PFSK-1 (cell line): ENCODE measurements around the gene DRD4.

Source experiments
- POLR2AphosphoS5 ChIP-seq: IDR thresholded peaks from 2 replicates; pipeline ENCODE4 v1.6.1; 2012; ENCODE audit warnings: low read depth, mild to moderate bottlenecking, control low read depth, low read length, moderate library complexity
- TAF1 ChIP-seq: IDR thresholded peaks from 2 replicates; pipeline ENCODE4 v1.6.1; 2012; ENCODE audit warnings: low read length, control low read depth, borderline replicate concordance; ENCODE audit not compliant: insufficient read depth
- TF ChIP-seq, protein P1 (sequence below), 2 experiments: IDR thresholded peaks; 2 replicates each; pipeline versions ENCODE4 v1.6.1 to v1.8.0; 2011 to 2012; ENCODE audit warnings: low read depth in 2 of 2, low read length in 2 of 2, control low read depth in 1 of 2, inconsistent platforms in 1 of 2, mild to moderate bottlenecking in 1 of 2, moderate library complexity in 1 of 2; ENCODE audit not compliant: insufficient read depth in 1 of 2

DNA sequence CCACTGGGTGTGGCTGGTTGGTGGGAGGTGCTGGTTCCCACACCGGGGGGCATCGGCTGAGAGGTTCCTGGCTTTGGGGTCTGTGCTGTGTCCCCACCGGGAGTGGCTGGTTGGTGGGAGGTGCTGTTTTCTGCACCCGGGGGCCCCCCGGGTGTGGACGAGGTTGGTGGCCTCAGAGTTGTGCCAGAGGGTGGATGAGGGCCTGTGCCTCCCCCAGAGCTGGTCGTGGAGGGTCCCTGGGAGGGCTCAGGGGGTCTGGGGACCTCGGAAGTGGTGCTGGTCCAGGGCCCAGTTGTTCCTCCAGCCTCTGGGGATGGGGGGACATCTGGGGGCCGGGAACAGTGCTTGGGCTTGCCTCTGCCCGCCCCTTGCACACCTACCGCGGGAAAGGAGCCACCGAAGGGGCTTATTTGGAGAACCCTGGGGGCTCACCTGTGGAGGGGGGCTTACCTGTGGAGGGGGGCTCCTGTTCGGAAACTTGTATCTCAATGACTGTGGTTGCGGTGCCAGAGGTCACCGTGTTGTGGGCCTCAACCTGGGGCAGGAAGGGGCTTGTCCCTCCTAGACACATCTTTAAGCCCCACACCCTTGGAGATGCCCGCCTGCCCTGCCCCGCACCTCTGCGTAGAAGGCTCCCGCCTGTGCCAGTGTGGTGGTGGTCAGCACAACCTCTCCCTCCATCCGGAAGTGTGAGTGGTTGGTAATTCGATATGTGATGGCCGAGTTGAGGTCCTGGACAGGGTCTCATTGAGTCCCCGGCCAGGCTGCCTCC, 18.0 kb upstream of the DRD4 start:
- TF ChIP-seq POLR2AphosphoS5 (no peak), TAF1 (no peak)
- TF ChIP-seq, protein P1, sequence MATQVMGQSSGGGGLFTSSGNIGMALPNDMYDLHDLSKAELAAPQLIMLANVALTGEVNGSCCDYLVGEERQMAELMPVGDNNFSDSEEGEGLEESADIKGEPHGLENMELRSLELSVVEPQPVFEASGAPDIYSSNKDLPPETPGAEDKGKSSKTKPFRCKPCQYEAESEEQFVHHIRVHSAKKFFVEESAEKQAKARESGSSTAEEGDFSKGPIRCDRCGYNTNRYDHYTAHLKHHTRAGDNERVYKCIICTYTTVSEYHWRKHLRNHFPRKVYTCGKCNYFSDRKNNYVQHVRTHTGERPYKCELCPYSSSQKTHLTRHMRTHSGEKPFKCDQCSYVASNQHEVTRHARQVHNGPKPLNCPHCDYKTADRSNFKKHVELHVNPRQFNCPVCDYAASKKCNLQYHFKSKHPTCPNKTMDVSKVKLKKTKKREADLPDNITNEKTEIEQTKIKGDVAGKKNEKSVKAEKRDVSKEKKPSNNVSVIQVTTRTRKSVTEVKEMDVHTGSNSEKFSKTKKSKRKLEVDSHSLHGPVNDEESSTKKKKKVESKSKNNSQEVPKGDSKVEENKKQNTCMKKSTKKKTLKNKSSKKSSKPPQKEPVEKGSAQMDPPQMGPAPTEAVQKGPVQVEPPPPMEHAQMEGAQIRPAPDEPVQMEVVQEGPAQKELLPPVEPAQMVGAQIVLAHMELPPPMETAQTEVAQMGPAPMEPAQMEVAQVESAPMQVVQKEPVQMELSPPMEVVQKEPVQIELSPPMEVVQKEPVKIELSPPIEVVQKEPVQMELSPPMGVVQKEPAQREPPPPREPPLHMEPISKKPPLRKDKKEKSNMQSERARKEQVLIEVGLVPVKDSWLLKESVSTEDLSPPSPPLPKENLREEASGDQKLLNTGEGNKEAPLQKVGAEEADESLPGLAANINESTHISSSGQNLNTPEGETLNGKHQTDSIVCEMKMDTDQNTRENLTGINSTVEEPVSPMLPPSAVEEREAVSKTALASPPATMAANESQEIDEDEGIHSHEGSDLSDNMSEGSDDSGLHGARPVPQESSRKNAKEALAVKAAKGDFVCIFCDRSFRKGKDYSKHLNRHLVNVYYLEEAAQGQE (IDR thresholded peaks at IDR 0.05; ENCODE audit: insufficient read depth in 1 of 2, low read depth in 2 of 2, low read length in 2 of 2), result no peak
